ENCODE data around the gene CTIF.
"Not testable (repeated sequence)": the region's sequence is repeated elsewhere in the genome, so short reads cannot be mapped to it uniquely, and the experiment has no call there.

CTIF gene

DNA sequence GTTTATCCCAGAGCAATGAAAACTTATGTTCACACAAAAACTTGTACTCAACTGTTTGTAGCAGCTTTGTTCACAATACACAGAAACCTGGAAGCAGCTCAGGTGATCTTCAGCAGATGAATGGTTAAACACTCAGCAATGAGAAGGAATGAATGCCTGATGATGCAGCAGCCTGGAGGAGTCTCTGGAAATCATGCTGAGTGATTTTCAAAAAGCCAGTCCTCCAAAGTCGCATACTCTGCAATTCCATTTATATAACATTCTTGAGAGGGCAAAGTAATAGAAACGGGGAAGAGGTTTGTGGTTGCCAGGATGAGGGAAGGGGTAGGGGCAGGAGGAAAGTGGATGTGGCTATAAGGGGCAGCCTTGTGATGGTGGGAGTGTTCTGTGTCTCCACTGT lies 108.1 kb downstream of the CTIF start:
- H3K4me2 ChIP-seq (ENCODE audit: low read length) = no peak overlapping the region
- H3K79me2 ChIP-seq = peaks cover 2% of the 10 kb centered on the region
- no peaks in the 10 kb centered on the region for H3K27me3 ChIP-seq (ENCODE audit: control insufficient read depth, insufficient read depth, low read length)
- no peak overlapping the region for H3K27ac ChIP-seq
- H3K9ac ChIP-seq = no peak overlapping the region
- no peaks in the 10 kb centered on the region for H3K9me3 ChIP-seq (ENCODE audit: control insufficient read depth, low read length)
- H3K4me1 ChIP-seq = no peaks in the 10 kb centered on the region
- no peak overlapping the region for H3K4me3 ChIP-seq (ENCODE audit: low read depth, low read length)
- no peak for TF ChIP-seq CTCF (IDR thresholded peaks at IDR 0.05)
- H3K36me3 ChIP-seq (ENCODE audit: control insufficient read depth, insufficient read depth, low read length) = no peaks in the 10 kb centered on the region
- H2AFZ ChIP-seq = no peak overlapping the region

DNA sequence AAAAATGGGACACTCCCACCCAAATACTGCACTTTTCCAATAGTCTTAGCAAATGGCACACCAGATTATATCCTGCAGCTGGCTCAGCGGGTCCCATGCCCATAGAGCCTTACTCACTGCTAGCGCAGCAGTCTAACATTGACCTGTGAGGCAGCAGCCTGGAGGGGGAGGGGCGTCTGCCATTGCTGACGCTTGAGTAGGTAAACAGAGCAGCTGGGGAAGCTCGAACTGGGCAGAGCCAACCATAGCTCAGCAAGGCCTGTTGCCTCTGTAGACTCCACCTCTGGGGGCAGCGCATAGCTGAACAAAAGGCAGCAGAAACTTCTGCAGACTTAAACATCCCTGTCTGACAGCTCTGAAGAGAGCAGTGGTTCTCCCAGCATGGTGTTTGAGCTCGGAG lies 110.4 kb downstream of the CTIF start:
- Histone ChIP-seq H2AFZ (no peak overlapping the region), H3K4me3 (ENCODE audit: low read depth, low read length) (no peak overlapping the region), H3K36me3 (ENCODE audit: control insufficient read depth, insufficient read depth, low read length) (no peaks in the 10 kb centered on the region), H3K9ac (no peak overlapping the region), H3K79me2 (peaks cover 2% of the 10 kb centered on the region), H3K4me1 (no peaks in the 10 kb centered on the region), H3K4me2 (ENCODE audit: low read length) (no peak overlapping the region), H3K27ac (no peak overlapping the region), H3K9me3 (ENCODE audit: control insufficient read depth, low read length) (no peaks in the 10 kb centered on the region), H3K27me3 (ENCODE audit: control insufficient read depth, insufficient read depth, low read length) (no peaks in the 10 kb centered on the region)
- no peak for TF ChIP-seq CTCF (IDR thresholded peaks at IDR 0.05)

DNA sequence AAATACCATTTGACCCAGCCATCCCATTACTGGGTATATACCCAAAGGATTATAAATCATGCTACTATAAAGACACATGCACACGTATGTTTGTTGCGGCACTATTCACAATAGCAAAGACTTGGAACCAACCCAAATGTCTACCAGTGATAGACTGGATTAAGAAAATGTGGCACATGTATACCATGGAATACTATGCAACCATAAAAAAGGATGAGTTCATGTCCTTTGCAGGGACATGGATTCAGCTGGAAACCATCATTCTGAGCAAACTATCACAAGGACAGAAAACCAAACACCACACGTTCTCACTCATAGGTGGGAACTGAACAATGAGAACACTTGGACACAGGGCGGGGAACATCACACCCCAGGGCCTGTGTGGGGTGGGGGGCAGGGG lies 115.8 kb downstream of the CTIF start:
- H3K4me3 ChIP-seq (ENCODE audit: low read depth, low read length); H3K4me2 ChIP-seq (ENCODE audit: low read length); H3K27ac ChIP-seq; H3K4me1 ChIP-seq; H3K27me3 ChIP-seq (ENCODE audit: control insufficient read depth, insufficient read depth, low read length); H3K79me2 ChIP-seq; H3K36me3 ChIP-seq (ENCODE audit: control insufficient read depth, insufficient read depth, low read length); H3K9me3 ChIP-seq (ENCODE audit: control insufficient read depth, low read length); H2AFZ ChIP-seq; H3K9ac ChIP-seq: not testable (repeated sequence)

DNA sequence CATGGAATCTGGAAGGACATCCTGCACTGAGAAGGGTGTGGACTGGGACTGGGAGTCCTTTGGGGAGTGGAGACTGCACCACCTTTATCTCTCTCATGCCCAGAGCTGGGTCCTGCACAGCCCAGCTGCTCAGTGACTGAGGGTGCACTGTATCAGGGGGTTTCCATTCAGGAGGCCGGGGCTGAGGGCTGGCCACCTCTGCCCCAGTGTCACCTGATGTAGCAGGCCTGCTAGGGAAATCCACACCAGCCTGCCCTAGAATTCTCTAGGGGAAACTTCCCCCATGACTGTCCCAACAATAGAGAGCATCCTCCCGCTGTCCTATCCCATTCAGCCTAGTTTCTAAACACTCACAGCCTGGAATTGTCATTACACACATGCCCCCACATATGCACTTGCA lies 116.7 kb downstream of the CTIF start:
- Histone ChIP-seq H2AFZ (no peak overlapping the region), H3K4me3 (ENCODE audit: low read depth, low read length) (no peak overlapping the region), H3K4me2 (ENCODE audit: low read length) (no peak overlapping the region), H3K9ac (no peak overlapping the region), H3K36me3 (ENCODE audit: control insufficient read depth, insufficient read depth, low read length) (no peaks in the 10 kb centered on the region), H3K9me3 (ENCODE audit: control insufficient read depth, low read length) (no peaks in the 10 kb centered on the region), H3K79me2 (no peaks in the 10 kb centered on the region), H3K27me3 (ENCODE audit: control insufficient read depth, insufficient read depth, low read length) (no peaks in the 10 kb centered on the region), H3K4me1 (no peaks in the 10 kb centered on the region), H3K27ac (no peak overlapping the region)
- no peak for TF ChIP-seq CTCF (IDR thresholded peaks at IDR 0.05)

DNA sequence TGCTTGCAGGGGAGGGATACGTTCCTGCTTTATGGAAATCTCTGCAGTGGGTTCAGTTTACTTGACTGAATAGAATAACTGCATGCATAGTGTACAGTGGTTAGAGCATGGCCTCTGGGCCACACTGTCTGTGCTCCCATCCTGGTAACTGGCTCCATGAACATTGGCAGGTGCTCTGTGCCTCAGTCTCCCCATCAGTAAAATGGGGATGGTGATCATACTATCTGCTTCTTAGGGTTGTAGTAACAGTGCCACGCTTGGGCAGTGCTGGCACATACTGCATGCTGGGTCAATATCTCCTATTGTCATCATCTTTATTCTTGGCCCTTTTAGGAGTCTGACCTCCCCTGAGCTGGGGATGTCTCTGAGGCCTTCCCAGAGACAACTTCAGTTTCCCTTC lies 117.3 kb downstream of the CTIF start:
- Histone ChIP-seq H3K4me2 (ENCODE audit: low read length) (no peak overlapping the region), H3K79me2 (no peaks in the 10 kb centered on the region), H3K9ac (no peak overlapping the region), H3K27ac (no peak overlapping the region), H2AFZ (no peak overlapping the region), H3K36me3 (ENCODE audit: control insufficient read depth, insufficient read depth, low read length) (no peaks in the 10 kb centered on the region), H3K27me3 (ENCODE audit: control insufficient read depth, insufficient read depth, low read length) (no peaks in the 10 kb centered on the region), H3K4me3 (ENCODE audit: low read depth, low read length) (no peak overlapping the region), H3K9me3 (ENCODE audit: control insufficient read depth, low read length) (no peaks in the 10 kb centered on the region), H3K4me1 (no peaks in the 10 kb centered on the region)
- TF ChIP-seq CTCF (IDR thresholded peaks at IDR 0.05) = no peak
